Measurements from ENCODE around the gene ANKRD27. TPM values are rescaled to one million over a fixed set of nuclear protein-coding genes. Genes with fewer than 3 reads are reported as not detected.

ANKRD27 gene
- total and polyA plus RNA-seq, 2 donors (not counting 1 experiment from before 2014, with no cell fraction given) = 12.9 to 43.8 TPM

DNA sequence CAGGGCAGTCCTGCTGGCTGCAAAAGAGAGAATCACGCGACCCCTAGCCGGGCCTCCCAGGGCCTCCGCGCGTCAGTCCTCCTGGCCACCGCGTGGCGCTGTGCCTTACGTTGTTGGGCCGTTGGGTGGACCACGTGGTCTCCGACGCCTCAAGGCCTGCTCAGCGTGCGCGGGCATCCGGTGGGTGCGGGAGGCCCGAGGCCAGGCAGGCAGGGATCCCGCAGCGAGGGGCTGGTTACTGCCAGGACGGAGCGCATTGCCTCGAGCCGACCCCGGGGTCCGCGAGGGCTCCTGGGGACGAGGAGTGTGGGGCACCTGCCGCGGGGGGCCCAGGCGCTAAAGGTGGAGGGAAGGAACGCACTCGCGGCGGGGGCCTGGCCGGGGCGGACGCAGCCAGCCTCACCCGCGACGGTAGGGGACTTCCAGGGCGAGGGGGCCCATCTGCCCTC, 44.7 kb upstream of the ANKRD27 start, which contains the start of gene TDRD12:
TDRD12 (plus strand) TSS at position 157 of the 449 bp plus-strand sequence. CDS start 306 bp downstream, outside the sequence.
- Histone ChIP-seq H3K4me1 (ENCODE audit: control insufficient read depth in 2 of 2, insufficient read depth in 2 of 2, low read length in 2 of 2) (no peaks in the 10 kb centered on the region), H3K79me2 (ENCODE audit: control insufficient read depth, insufficient read depth, low read length) (no peaks in the 10 kb centered on the region), H3K4me2 (replicated peaks; ENCODE audit: low read depth, low read length, poor library complexity, severe bottlenecking) (no peak within 1 kb of the TSS), H3K4me3 (ENCODE audit: control extremely low read depth in 1 of 5, extremely low read depth in 1 of 5, insufficient read depth in 1 of 5, low read depth in 2 of 5, low read length in 4 of 5) (no peak within 1 kb of the TSS), H3K27me3 (replicated peaks in 1 of 4; ENCODE audit: control extremely low read depth in 1 of 4, control insufficient read depth in 3 of 4, insufficient read depth in 4 of 4, low read length in 3 of 4) (no peaks in the 10 kb centered on the region), H3K36me3 (replicated peaks in 1 of 2; ENCODE audit: control extremely low read depth in 1 of 2, control insufficient read depth in 1 of 2, extremely low read depth in 1 of 2, insufficient read depth in 2 of 2, low read length in 1 of 2) (peaks cover 0 to 4% of the 10 kb centered on the region in 2 experiments), H2AFZ (ENCODE audit: insufficient read depth, low read depth, low read length, poor library complexity, severe bottlenecking) (no peak within 1 kb of the TSS), H3K27ac (ENCODE audit: low read length in 2 of 2) (no peak within 1 kb of the TSS), H4K20me1 (ENCODE audit: control insufficient read depth, insufficient read depth, low read length, poor library complexity, severe bottlenecking) (no peaks in the 10 kb centered on the region), H3K9me3 (ENCODE audit: control extremely low read depth in 1 of 3, control insufficient read depth in 2 of 3, insufficient read depth in 1 of 3, low read length in 2 of 3) (peaks cover 0 to 8% (median 0%) of the 10 kb centered on the region in 3 donors), H3K9ac (ENCODE audit: low read length) (no peak within 1 kb of the TSS)
- CTCF ChIA-PET = no interaction called here
- Mint-ChIP-seq H3K4me1 (no peaks in the 10 kb centered on the region), H3K27ac (no peak within 1 kb of the TSS), H3K4me3 (no peak within 1 kb of the TSS), H3K27me3 (no peaks in the 10 kb centered on the region), H3K9me3 (ENCODE audit: insufficient read depth) (no peaks in the 10 kb centered on the region)
- TF ChIP-seq EZH2 (IDR thresholded peaks at IDR 0.05; ENCODE audit: borderline replicate concordance, insufficient read depth, low read depth, low read length, poor library complexity, severe bottlenecking) = no peak
- no peak for TF ChIP-seq CTCF (IDR thresholded peaks at IDR 0.05)
- intact Hi-C loops (cut with micrococcal nuclease) = no loop called here
- ATAC-seq (ENCODE audit: low read depth) (no peak), DNase-seq (no peak)
- 92% methylated on average over 38 of the region's 44 CpGs for WGBS (ENCODE audit: insufficient coverage)
- POLR2A ChIA-PET = no interaction called here

DNA sequence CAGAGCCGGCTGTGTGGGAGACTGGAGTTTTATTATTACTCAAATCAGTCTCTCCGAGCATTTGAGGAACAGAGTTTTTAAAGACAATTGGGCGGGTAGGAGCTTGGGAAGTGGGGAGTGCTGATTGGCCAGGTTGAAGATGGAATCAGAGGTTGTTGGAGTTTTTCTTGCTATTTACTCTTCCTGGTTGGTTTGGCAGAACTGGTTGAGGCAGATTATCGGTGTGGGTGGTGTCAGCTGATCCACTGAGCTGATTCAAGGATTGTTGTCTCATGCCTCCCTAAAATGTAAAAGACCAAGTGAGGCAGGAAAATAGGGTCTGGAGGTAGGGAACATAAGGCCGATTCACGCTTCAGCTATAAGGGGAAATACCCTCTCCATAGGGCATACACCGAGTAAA, 43.3 kb upstream of the ANKRD27 start:
- H3K4me2 ChIP-seq (replicated peaks; ENCODE audit: low read depth, low read length, poor library complexity, severe bottlenecking) = no peak overlapping the region
- H3K27me3 Mint-ChIP-seq = no peaks in the 10 kb centered on the region
- intact Hi-C loops (cut with micrococcal nuclease) = no loop called here
- no peak overlapping the region for H3K9ac ChIP-seq (ENCODE audit: low read length)
- no peak overlapping the region for H3K4me3 Mint-ChIP-seq
- CTCF ChIA-PET = no interaction called here
- ATAC-seq (ENCODE audit: low read depth) = no peak
- 98% methylated on average over 5 of the region's 7 CpGs for WGBS (ENCODE audit: insufficient coverage)
- no peaks in the 10 kb centered on the region for H3K4me1 ChIP-seq (ENCODE audit: control insufficient read depth in 2 of 2, insufficient read depth in 2 of 2, low read length in 2 of 2)
- H3K9me3 Mint-ChIP-seq (ENCODE audit: insufficient read depth) = no peaks in the 10 kb centered on the region
- H3K27me3 ChIP-seq (replicated peaks in 1 of 4; ENCODE audit: control extremely low read depth in 1 of 4, control insufficient read depth in 3 of 4, insufficient read depth in 4 of 4, low read length in 3 of 4) = no peaks in the 10 kb centered on the region
- H3K4me3 ChIP-seq (ENCODE audit: control extremely low read depth in 1 of 5, extremely low read depth in 1 of 5, insufficient read depth in 1 of 5, low read depth in 2 of 5, low read length in 4 of 5) = no peak overlapping the region
- peaks cover 0 to 8% (median 0%) of the 10 kb centered on the region in 3 donors for H3K9me3 ChIP-seq (ENCODE audit: control extremely low read depth in 1 of 3, control insufficient read depth in 2 of 3, insufficient read depth in 1 of 3, low read length in 2 of 3)
- no peak overlapping the region for H3K27ac Mint-ChIP-seq
- TF ChIP-seq EZH2 (IDR thresholded peaks at IDR 0.05; ENCODE audit: borderline replicate concordance, insufficient read depth, low read depth, low read length, poor library complexity, severe bottlenecking) (no peak), CTCF (IDR thresholded peaks at IDR 0.05) (no peak)
- no peak for DNase-seq
- H3K79me2 ChIP-seq (ENCODE audit: control insufficient read depth, insufficient read depth, low read length) = no peaks in the 10 kb centered on the region
- H2AFZ ChIP-seq (ENCODE audit: insufficient read depth, low read depth, low read length, poor library complexity, severe bottlenecking) = no peak overlapping the region
- POLR2A ChIA-PET = no interaction called here
- no peaks in the 10 kb centered on the region for H3K4me1 Mint-ChIP-seq
- H4K20me1 ChIP-seq (ENCODE audit: control insufficient read depth, insufficient read depth, low read length, poor library complexity, severe bottlenecking) = no peaks in the 10 kb centered on the region
- H3K27ac ChIP-seq (ENCODE audit: low read length in 2 of 2) = no peak overlapping the region
- peaks cover 0 to 4% of the 10 kb centered on the region in 2 experiments for H3K36me3 ChIP-seq (replicated peaks in 1 of 2; ENCODE audit: control extremely low read depth in 1 of 2, control insufficient read depth in 1 of 2, extremely low read depth in 1 of 2, insufficient read depth in 2 of 2, low read length in 1 of 2)
